ENCODE data around the gene ARHGAP9.

DNA sequence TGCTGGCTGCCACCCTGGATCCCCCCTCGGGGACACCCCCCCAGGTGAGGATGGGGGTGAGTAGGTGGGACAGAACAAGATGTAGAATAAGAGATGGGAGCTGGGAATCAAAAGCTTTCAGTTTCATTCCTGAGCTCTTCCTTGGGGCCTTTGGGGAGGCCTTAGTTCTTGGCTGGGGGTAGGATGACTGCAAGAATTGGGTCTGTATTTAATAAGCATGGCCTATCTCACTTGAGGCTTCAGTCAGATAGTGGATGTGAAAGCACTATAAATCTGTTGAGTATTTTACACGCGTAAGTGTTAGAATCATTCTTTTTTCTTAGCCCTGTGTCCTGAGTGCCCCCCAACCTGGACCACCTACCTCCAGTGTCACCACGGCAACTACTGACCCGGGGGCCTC lies 47.5 kb upstream of the ARHGAP9 start:
- no peak for TF ChIP-seq CTCF (IDR thresholded peaks at IDR 0.05; ENCODE audit: insufficient read depth, low read length, poor library complexity, severe bottlenecking)
- no peak for TF ChIP-seq EZH2phosphoT487 (conservative IDR thresholded peaks at IDR 0.05; ENCODE audit: low read length)

All from SU-DHL-6 (cell line).